Measurements from ENCODE around the gene TXNDC12. TPM values are rescaled to one million over a fixed set of nuclear protein-coding genes. Genes with fewer than 3 reads are reported as not detected.

TXNDC12 gene
- total RNA-seq, 1 donor from 2014 or later = 37.8 TPM

DNA sequence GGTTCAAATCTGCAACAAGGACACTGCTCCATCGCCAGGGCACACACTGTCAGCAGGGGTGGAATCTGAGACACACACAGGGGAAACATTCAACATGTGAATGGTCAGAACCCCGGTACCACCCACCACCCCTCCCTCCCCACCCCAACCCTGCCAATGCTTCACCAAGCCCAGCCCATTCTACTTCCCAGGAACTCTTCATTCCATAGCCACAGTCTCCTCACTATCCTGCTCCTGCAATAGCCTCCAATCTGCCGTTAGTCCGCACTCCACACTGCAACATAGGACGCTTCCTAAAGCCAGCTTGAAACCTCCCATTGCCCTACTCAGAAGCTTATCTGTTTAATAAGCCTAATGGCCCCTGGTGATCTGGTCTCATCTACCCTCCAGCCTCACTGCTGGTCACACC, 57.0 kb downstream of the TXNDC12 start:
- DNase-seq = no peak

GRCh38 chr1:51990478-51990965, 64.5 kb downstream of the TXNDC12 start, which contains the start of gene RAB3B:
Gene RAB3B, minus strand, starts transcription at chr1:51990700. Its CDS starts 13,583 bp downstream, at chr1:51977117.
- DNase-seq = peak; percentile 73

DNA sequence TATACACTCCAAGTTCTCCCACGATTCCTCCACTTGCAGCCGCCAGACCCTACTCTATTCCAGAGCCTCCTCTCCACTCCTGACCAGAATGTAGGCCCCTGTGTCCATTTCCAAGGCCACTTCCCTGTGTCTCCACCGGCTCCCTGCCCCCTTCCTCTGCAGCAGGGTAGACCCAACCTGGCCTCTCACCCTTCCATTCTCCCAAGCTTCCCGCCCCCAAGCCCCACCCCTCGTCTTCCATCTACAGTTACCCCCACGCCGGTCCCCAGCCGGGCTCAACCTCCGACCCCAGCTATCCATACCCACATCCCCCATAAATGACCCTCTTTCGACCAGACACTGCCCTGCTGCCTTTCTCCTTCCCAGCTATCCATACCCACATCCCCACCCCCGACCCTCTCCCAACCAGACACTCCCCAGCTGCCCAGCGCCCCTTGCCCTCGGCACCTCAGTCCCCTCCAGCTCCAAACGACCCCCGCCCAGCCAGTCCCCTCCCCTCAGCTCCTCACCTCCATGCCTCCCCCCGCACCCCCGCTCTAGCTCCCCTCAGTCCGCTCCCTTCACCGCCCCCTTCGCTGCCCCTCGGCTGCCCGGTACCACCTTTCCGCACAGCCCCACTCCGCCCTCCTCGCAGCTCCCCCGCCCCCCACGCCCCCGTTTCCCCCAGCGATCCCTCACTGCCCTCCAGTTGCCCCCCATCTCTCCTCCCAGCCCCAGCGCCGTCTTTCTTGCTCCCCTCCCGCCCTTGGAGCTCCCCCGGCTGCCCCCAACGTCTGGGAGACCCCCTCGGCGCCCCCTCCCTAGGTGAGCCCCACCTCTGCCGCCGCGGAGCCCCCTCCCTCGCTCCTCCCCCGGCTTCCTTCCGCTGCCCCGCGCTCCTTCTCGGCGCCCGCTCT, 65.2 kb downstream of the TXNDC12 start:
- DNase-seq = no peak

GRCh38 chr1:51988254-51988653, 66.7 kb downstream of the TXNDC12 start:
- no peak for DNase-seq

GRCh38 chr1:51986718-51987117, 68.3 kb downstream of the TXNDC12 start:
- no peak for DNase-seq

- no peak for DNase-seq
Observed at GRCh38 chr1:51982161-51982560, 72.8 kb downstream of the TXNDC12 start.

DNA sequence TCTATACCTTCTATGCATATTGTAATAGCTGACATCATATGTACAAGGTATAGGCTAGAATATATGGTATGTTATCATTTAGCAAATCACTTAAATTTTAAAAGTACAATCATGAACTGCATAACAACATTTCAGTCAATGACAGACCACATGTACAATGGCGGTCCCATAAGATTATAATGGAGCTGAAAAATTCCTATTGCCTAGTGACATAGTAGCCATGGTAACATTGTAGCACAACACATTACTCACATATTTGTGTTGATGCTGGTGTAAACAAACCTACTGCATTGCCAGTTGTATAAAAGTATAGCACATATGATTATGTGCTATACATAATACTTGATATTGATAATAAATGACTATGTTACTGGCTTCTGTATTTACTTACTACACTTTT, 73.4 kb downstream of the TXNDC12 start:
- no peak for DNase-seq

DNA sequence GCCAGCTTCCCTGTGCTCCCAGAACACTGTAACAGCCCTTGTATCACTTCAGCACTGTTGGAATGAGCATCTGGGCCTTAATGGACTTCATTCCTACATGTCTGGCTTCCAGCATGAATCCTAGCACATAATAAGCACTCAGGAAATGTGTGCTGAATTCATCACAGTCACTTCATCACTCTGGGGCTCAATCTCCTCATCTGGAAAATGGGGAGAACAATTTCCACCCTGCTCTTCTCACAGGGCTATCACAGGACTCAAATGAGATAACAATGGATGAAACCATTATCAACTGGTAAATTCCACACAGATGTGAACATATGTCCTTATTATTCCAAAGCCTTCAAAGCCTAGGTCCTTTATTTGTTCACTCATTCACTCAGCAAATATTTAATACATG, 76.9 kb downstream of the TXNDC12 start:
- no peak for DNase-seq

DNA sequence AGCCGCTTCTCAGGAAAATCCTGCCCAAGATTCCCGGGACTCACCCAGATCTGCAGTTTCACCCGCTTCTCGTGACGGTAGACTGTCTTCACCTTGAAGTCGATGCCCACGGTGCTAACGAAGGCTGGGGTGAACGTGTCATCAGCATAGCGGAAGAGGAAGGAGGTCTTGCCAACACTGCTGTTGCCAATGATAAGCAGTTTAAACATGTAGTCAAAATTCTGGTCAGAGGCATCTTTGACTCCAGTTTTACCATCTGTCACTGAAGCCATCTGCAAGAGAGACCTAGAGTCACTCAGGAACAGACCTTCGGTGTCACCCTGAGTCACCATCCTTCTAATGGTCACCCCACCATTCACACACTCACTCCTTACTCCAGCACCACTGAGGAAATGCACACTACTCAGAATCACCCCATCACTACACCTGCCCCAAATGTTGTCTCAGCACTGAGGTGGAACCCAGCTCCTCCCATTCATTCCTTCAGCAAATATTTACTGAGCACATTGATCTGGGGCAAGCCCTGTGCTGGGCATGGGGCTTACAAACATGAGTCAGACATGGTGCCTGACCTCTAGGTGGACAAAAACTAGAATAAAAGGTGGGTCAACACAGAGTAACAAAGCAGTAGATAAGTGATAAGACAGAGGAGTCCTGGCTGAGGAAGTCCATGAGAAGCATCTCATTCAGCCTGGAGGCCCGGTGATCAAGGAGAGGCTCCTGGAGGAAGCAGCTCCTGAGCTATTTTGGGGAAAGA, 78.0 kb downstream of the TXNDC12 start:
- DNase-seq = no peak

GRCh38 chr1:51973587-51974474, 81.2 kb downstream of the TXNDC12 start:
- no peak for DNase-seq

Other genes starting within 250 kb of the TXNDC12 start
- gene NRDC, start 176.5 kb downstream of the TXNDC12 start, total RNA-seq = 50.9 and 99.2 TPM in 2 replicates
- 1.0 and 5.4 TPM in 2 replicates for gene RAB3B, start 64.5 kb downstream of the TXNDC12 start, total RNA-seq
- gene KTI12, start 21.4 kb downstream of the TXNDC12 start, total RNA-seq = 12.8 and 14.1 TPM in 2 replicates
- 30.7 and 43.9 TPM in 2 replicates for gene BTF3L4, start 1.1 kb upstream of the TXNDC12 start, total RNA-seq
- 39.2 and 49.4 TPM in 2 replicates for gene ZFYVE9, start 86.9 kb upstream of the TXNDC12 start, total RNA-seq

Measured in dermis blood vessel endothelial cell (primary cell).